ENCODE data around the gene AP1M1.
"Not testable (repeated sequence)": the region's sequence is repeated elsewhere in the genome, so short reads cannot be mapped to it uniquely, and the experiment has no call there.

Gene AP1M1

GRCh38 chr19:16268676-16269319, 71.1 kb downstream of the AP1M1 start:
- no peak for DNase-seq (ENCODE audit: insufficient read length)
- TF ChIP-seq TAF1 (IDR thresholded peaks at IDR 0.05; ENCODE audit: borderline replicate concordance, low read depth, low read length) (no peak), POLR2AphosphoS5 (IDR thresholded peaks at IDR 0.05; ENCODE audit: low read depth, low read length) (no peak), POLR2A (IDR thresholded peaks at IDR 0.05; ENCODE audit: low read depth, low read length) (no peak)

DNA sequence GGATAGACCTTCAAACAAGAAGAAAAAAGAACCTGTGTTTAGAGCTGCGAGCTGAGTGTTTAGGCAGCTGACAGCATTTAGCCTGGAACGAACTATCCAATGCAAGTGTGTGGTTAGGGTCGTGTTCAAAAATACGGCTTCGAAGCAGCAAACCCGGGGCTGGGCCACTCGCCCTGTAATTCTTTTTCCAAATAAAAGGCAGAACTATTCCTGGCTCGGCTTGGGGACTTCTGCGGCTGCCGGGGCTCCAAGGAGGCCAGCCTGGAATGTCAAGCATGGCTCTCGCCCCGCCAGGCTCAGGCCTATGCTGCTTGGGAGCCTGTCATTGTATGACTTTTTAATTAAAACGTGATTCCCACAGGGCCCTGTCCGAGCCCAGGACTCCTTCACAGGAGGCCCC, 75.2 kb downstream of the AP1M1 start:
- FAIRE-seq = no peak
- no peak for TF ChIP-seq POLR2AphosphoS5 (IDR thresholded peaks at IDR 0.05; ENCODE audit: low read depth, low read length)
- no peak for DNase-seq (ENCODE audit: insufficient read length)

More at GRCh38 chr19:16268676-16269319, 71.1 kb downstream of the AP1M1 start:
- FAIRE-seq = no peak

- no peak for FAIRE-seq
Measured at GRCh38 chr19:16274447-16274846, 76.7 kb downstream of the AP1M1 start.

GRCh38 chr19:16280306-16280705, 82.6 kb downstream of the AP1M1 start:
- TF ChIP-seq TAF1 (IDR thresholded peaks at IDR 0.05; ENCODE audit: borderline replicate concordance, low read depth, low read length) (no peak), POLR2A (IDR thresholded peaks at IDR 0.05; ENCODE audit: low read depth, low read length) (no peak), POLR2AphosphoS5 (IDR thresholded peaks at IDR 0.05; ENCODE audit: low read depth, low read length) (no peak)
- DNase-seq (ENCODE audit: insufficient read length) (no peak), FAIRE-seq (no peak)

More at GRCh38 chr19:16274447-16274846, 76.7 kb downstream of the AP1M1 start:
- no peak for DNase-seq (ENCODE audit: insufficient read length)
- TF ChIP-seq POLR2AphosphoS5 (IDR thresholded peaks at IDR 0.05; ENCODE audit: low read depth, low read length) = no peak
- no peak for TF ChIP-seq TAF1 (IDR thresholded peaks at IDR 0.05; ENCODE audit: borderline replicate concordance, low read depth, low read length)
- TF ChIP-seq POLR2A (IDR thresholded peaks at IDR 0.05; ENCODE audit: low read depth, low read length) = no peak

GRCh38 chr19:16281743-16282142, 84.0 kb downstream of the AP1M1 start:
- no peak for FAIRE-seq
- TF ChIP-seq TAF1 (IDR thresholded peaks at IDR 0.05; ENCODE audit: borderline replicate concordance, low read depth, low read length) (no peak), POLR2AphosphoS5 (IDR thresholded peaks at IDR 0.05; ENCODE audit: low read depth, low read length) (no peak), POLR2A (IDR thresholded peaks at IDR 0.05; ENCODE audit: low read depth, low read length) (no peak)
- DNase-seq (ENCODE audit: insufficient read length) = no peak

- DNase-seq (ENCODE audit: insufficient read length) = peak; percentile 75
- no peak for FAIRE-seq
- no peak for TF ChIP-seq POLR2AphosphoS5 (IDR thresholded peaks at IDR 0.05; ENCODE audit: low read depth, low read length)
- no peak for TF ChIP-seq POLR2A (IDR thresholded peaks at IDR 0.05; ENCODE audit: low read depth, low read length)
- TF ChIP-seq TAF1 (IDR thresholded peaks at IDR 0.05; ENCODE audit: borderline replicate concordance, low read depth, low read length) = no peak
Measured at GRCh38 chr19:16283210-16284061, 85.7 kb downstream of the AP1M1 start.

GRCh38 chr19:16284505-16284904, 86.8 kb downstream of the AP1M1 start:
- no peak for FAIRE-seq
- DNase-seq (ENCODE audit: insufficient read length) = no peak

GRCh38 chr19:16285079-16285478, 87.4 kb downstream of the AP1M1 start:
- not testable (repeated sequence) for DNase-seq (ENCODE audit: insufficient read length); FAIRE-seq

More at GRCh38 chr19:16284505-16284904, 86.8 kb downstream of the AP1M1 start:
- TF ChIP-seq POLR2A (IDR thresholded peaks at IDR 0.05; ENCODE audit: low read depth, low read length) = no peak
- TF ChIP-seq TAF1 (IDR thresholded peaks at IDR 0.05; ENCODE audit: borderline replicate concordance, low read depth, low read length) = no peak
- TF ChIP-seq POLR2AphosphoS5 (IDR thresholded peaks at IDR 0.05; ENCODE audit: low read depth, low read length) = no peak

- no peak for TF ChIP-seq POLR2AphosphoS5 (IDR thresholded peaks at IDR 0.05; ENCODE audit: low read depth, low read length)
- FAIRE-seq (no peak), DNase-seq (ENCODE audit: insufficient read length) (no peak)
Measured at GRCh38 chr19:16285769-16286498, 88.2 kb downstream of the AP1M1 start.

GRCh38 chr19:16288544-16288943, 90.8 kb downstream of the AP1M1 start:
- DNase-seq (ENCODE audit: insufficient read length) (no peak), FAIRE-seq (no peak)
- no peak for TF ChIP-seq POLR2A (IDR thresholded peaks at IDR 0.05; ENCODE audit: low read depth, low read length)
- no peak for TF ChIP-seq TAF1 (IDR thresholded peaks at IDR 0.05; ENCODE audit: borderline replicate concordance, low read depth, low read length)

GRCh38 chr19:16289594-16289993, 91.9 kb downstream of the AP1M1 start:
- DNase-seq (ENCODE audit: insufficient read length) = no peak
- FAIRE-seq = no peak
- TF ChIP-seq TAF1 (IDR thresholded peaks at IDR 0.05; ENCODE audit: borderline replicate concordance, low read depth, low read length) (no peak), POLR2A (IDR thresholded peaks at IDR 0.05; ENCODE audit: low read depth, low read length) (no peak), POLR2AphosphoS5 (IDR thresholded peaks at IDR 0.05; ENCODE audit: low read depth, low read length) (no peak)

GRCh38 chr19:16290692-16291091, 93.0 kb downstream of the AP1M1 start:
- no peak for FAIRE-seq

More at GRCh38 chr19:16290692-16291091, 93.0 kb downstream of the AP1M1 start:
- no peak for DNase-seq (ENCODE audit: insufficient read length)
- no peak for TF ChIP-seq POLR2AphosphoS5 (IDR thresholded peaks at IDR 0.05; ENCODE audit: low read depth, low read length)

Measured in GM12892 (cell line).